SK-N-MC (cell line): ENCODE measurements around the gene C13orf46.

Source experiments
- DNase-seq: peaks from one replicate; pipeline ENCODE4 v3.0.0-alpha.2; 2011; ENCODE audit warnings: low read depth, low spot score
- H3K27ac ChIP-seq: fragments of 200-600 bp; sonication (generic); 2 replicates; pipeline ENCODE4 v1.5.1; 2016; ENCODE audit warnings: mixed run types
- H3K36me3 ChIP-seq: fragments of 200-600 bp; sonication (generic); 2 replicates; pipeline ENCODE4 v1.6.1; 2017; ENCODE audit warnings: antibody characterized with exemption, low read length, mixed read lengths; ENCODE audit not compliant: insufficient read depth
- H3K4me3 ChIP-seq: fragments of 200-600 bp; sonication (generic); 2 replicates; pipeline ENCODE4 v1.5.1; 2016
- H3K9ac ChIP-seq: fragments of 200-600 bp; sonication (generic); 2 replicates; pipeline ENCODE4 v1.8.0; 2017; ENCODE audit warnings: mixed run types, mixed read lengths; ENCODE audit not compliant: insufficient read length
- H3K9me3 ChIP-seq: fragments of 200-600 bp; sonication (generic); 2 replicates; pipeline ENCODE4 v1.6.1; 2017; ENCODE audit warnings: low read depth, mild to moderate bottlenecking, antibody characterized with exemption, low read length, moderate library complexity, mixed read lengths
- EZH2 ChIP-seq: fragments of 200-600 bp; sonication (generic); IDR thresholded peaks from one replicate; pipeline ENCODE4 v1.6.1; 2017; ENCODE audit warnings: antibody characterized with exemption
- FOXP2 ChIP-seq: optimal IDR thresholded peaks from 2 replicates; pipeline ENCODE3; 2011; ENCODE audit warnings: mild to moderate bottlenecking, moderate library complexity; ENCODE audit not compliant: insufficient read depth; ENCODE audit errors: extremely low read length, control extremely low read depth
- POLR2AphosphoS5 ChIP-seq: IDR thresholded peaks from 2 replicates; pipeline ENCODE4 v1.6.1; 2012; ENCODE audit warnings: mild to moderate bottlenecking, low read depth, low read length, borderline replicate concordance

Gene C13orf46

DNA sequence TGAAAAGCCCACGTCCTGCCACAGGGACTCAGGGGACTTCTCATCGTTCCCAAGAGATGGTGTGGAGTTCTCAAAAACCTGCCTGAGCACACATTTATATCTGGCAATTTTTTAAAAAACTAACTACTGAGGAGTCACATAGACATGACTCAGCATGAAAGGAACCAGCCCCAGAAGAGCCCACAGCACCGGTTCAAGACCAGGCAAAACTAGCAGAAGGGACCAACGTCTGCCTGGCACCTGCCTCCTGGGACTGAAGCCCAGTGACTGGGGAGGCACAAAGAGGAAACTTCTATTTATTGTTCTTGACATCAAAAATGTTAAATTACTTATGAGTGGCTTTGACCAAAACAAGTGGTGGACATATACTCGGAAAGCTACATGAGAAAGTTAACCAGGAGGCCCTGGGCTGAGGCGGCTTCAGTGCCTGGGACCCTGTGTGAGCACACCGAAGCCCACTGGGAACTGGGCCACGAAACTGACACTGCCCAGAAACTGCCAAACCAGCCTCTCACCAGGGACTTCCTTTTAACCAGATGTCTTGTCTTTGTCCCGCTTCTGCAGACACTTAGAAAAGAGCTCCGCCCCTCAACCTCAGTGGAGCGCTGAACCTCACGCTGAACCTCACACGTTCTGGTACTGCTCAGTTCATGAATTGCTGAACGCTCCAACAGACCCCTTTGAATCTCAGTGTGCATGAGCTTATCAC, 25.7 kb downstream of the C13orf46 start:
- Histone ChIP-seq H3K9ac (no peak overlapping the region), H3K4me3 (no peak overlapping the region), H3K9me3 (no peaks in the 10 kb centered on the region), H3K36me3 (no peaks in the 10 kb centered on the region), H3K27ac (no peak overlapping the region)
- no peak for DNase-seq
- TF ChIP-seq FOXP2: no peak
- no peak for TF ChIP-seq EZH2
- no peak for TF ChIP-seq POLR2AphosphoS5

DNA sequence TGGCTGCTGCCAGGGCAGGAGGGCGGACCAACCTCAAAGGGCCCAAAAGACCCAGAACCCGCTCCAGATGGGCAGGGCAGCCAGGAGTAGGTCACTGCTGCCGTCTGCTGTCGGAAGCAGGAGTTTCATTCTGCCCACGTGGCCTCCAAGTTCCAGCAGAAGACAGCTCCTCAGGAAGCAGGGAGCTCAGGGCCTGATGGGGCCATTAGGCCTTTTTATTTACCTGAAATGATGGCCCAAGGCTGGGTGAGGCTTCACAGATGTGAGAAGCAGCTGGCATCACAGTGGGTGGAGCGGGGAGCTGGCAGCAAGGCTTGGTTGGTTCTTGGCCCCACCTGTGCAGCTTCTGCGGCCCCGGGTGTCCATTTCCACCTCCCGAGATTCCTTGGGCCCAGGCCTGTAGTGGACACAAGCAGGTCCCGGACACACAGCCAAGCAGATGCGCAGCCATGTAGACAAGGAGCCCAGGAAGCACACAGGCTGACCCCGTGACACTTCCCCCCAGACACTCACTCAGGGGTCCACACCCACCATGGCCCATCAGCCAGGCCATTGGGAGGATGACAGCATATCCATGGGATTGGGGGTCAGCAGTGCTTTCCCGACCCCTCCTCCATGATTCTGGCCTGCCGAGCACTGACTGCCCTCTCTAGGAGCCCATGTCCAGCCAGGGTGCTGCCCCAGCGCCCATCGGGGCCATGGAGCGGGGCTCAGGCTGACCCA, 26.4 kb downstream of the C13orf46 start:
- TF ChIP-seq FOXP2 (no peak), EZH2 (no peak), POLR2AphosphoS5 (no peak)
- Histone ChIP-seq H3K9ac (no peak overlapping the region), H3K27ac (no peak overlapping the region), H3K36me3 (no peaks in the 10 kb centered on the region), H3K9me3 (no peaks in the 10 kb centered on the region), H3K4me3 (no peak overlapping the region)
- no peak for DNase-seq

DNA sequence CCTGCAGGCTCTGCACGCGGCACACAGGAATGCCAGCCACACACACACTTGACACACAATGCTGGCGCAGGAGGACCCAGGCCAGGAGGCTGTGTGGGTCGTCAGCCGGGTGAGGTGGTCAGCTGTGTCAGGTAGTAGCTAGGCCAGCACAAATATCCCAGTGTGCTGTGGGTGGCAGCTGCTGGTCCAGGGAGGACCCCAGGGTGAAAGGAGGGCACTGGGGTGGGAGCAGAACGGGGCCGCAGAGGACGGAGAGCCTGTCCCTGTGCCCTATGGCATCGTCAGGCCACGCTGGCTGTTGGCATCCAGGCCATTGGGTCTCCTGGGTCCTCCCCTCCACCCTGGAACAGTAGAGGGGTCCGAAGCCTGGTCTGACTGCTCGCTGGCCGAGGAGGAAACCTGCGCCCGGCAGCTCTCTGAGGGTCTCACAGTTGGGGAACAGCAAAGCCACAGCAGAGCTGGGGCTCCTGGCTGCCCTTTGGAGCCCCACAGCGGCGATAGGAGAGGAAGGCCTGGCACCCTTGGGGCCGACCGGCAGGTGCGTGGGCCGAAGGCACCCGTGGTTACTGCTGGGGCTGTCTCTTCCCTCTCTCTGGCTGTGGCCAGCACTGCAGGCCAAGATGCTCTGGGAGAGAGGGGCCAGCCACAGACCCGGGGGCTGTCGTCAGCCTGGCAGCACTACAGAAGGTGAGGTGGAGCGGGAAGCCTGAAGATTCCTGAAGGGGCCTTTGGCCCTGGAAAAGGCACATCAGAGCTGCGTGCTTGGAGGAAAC, 27.3 kb downstream of the C13orf46 start:
- no peak for DNase-seq
- H3K27ac ChIP-seq: no peak overlapping the region
- H3K9me3 ChIP-seq: no peaks in the 10 kb centered on the region
- TF ChIP-seq EZH2: no peak
- no peak for TF ChIP-seq POLR2AphosphoS5
- TF ChIP-seq FOXP2: no peak
- H3K4me3 ChIP-seq: no peak overlapping the region
- no peaks in the 10 kb centered on the region for H3K36me3 ChIP-seq
- no peak overlapping the region for H3K9ac ChIP-seq

DNA sequence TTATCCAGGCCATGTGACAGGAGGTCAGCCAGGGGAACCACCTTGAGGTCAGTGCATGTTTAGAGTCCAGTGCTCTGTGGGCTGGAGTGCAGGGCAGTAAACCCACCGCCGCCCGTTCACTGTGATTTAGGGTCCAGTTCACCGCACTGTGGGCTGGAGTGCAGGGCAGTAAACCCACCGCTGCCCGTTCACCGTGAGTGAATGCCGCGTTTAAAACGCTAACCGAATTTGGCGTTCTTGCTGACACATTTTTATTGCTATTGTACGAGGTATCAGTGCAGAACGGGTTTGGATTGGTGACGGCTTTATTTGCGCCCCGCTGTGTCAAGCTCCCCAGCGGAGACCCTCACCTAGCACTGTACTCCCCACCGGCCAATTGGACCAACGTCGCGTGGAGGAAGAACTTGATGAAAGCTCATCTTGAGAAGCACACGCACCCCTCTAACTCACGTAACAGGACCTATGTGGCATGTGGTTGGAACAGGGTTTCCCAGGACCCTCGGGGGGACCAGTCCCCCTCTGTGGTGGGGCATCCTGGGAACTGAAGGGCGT, 27.9 kb downstream of the C13orf46 start:
- DNase-seq: no peak
- Histone ChIP-seq H3K9me3 (no peaks in the 10 kb centered on the region), H3K27ac (no peak overlapping the region), H3K4me3 (no peak overlapping the region), H3K36me3 (no peaks in the 10 kb centered on the region), H3K9ac (no peak overlapping the region)
- TF ChIP-seq FOXP2 (no peak), POLR2AphosphoS5 (no peak), EZH2 (no peak)

DNA sequence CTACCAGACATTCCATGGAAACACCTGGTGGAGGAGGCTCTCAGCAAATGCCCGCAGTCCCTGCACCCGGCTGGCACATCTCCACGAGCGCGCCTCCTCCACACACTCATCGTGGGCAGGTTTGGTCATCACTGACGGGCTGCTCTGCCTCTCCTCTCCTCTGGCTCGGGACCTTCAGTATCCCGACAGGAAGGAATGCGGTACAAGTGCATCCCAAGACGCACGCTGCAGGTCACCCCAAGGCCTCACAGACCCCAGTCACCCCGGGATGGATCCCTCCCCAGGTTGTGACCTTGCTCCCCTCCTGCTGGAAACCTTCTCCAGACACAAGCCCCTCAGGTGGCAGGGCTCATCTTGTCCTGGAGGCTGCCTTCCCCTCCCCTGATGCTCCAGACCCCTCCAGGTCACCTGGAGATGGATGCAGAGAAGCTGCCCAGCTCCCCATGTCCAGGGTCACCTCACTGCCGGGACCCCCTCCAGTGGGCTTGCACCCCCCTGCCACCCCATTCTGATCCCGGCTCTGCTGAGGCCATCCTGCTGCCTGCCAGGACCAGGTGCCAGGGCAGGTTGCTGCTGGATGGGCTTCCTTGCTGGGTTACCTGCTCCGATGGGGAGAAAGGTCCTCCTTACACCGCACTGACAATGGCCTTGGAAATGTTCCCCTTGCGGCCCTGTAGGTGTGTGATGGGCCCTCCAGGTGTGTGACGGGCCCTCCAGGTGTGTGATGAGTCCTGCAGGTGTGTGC, 29.9 kb downstream of the C13orf46 start:
- Histone ChIP-seq H3K27ac (no peak overlapping the region), H3K36me3 (no peaks in the 10 kb centered on the region), H3K9me3 (no peaks in the 10 kb centered on the region), H3K4me3 (no peak overlapping the region), H3K9ac (no peak overlapping the region)
- no peak for TF ChIP-seq FOXP2
- TF ChIP-seq EZH2: no peak
- TF ChIP-seq POLR2AphosphoS5: no peak
- no peak for DNase-seq

DNA sequence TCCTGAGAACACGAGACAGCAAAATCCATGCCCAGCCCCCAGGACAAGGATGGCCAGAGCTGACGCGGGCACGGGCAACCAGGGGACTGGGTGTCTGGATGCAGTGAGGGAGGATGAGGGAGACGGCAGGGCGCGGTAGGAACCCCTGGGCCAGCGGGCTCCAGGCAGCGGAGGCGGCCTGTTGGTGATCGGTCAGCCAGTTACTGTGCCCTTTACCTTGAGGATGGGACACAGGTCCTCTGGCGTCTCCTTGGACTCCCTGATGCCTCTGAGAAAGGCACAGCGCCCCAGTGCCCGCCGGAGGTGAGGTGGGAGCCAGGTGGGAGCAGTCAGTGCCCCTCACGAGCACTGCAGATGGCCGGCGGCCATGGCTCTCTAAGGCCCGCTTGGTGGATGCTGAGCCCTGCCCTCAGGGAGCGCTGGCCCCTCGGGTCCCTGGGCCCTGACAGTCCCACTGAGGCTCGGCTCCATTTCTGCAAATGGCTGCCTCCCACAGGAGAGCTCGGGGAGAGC, 31.2 kb downstream of the C13orf46 start:
- Histone ChIP-seq H3K4me3 (no peak overlapping the region), H3K27ac (no peak overlapping the region), H3K9me3 (no peaks in the 10 kb centered on the region), H3K36me3 (no peaks in the 10 kb centered on the region), H3K9ac (no peak overlapping the region)
- TF ChIP-seq FOXP2 (no peak), POLR2AphosphoS5 (no peak), EZH2 (no peak)
- DNase-seq: no peak

DNA sequence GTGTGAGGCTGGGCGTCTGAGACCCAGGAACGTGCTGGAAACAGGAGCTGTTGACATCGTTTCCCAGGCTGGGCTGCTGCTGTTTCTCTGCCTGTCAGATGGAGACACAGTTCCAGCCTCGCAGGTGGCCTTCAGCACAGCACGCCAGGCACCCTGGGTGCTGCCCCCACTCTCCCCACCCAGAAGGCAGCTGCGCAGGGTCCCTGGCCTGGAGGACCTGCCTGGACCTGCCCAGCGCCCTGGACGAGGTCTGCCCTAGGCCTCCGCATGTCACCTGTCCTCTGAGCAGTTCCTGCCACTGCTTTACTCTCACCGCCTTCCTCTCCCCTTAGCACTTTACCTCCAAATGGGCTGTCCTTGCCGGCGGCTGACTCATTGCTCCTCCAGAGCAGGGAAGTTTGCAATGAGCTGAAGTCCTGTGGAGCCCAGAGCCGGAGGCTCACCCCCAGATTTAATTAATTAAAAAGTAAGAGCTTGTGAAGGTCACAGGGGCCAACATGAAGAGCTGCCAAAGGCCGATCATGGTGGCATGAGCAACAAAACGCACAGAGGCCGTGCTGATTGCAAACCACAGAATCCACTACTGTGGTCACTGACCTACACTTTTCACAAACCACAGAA, 32.2 kb downstream of the C13orf46 start:
- Histone ChIP-seq H3K4me3 (no peak overlapping the region), H3K9ac (no peak overlapping the region), H3K36me3 (no peaks in the 10 kb centered on the region), H3K9me3 (no peaks in the 10 kb centered on the region), H3K27ac (no peak overlapping the region)
- no peak for DNase-seq
- no peak for TF ChIP-seq POLR2AphosphoS5
- no peak for TF ChIP-seq FOXP2
- no peak for TF ChIP-seq EZH2
